OCI-M2 (cell line): Measurements from ENCODE around the gene PAX5.

Experiments
- DNase-seq: peaks from one replicate; lab custom pipeline; 2025; ENCODE audit not compliant: unreplicated experiment; lab: John Stamatoyannopoulos, UW

Gene PAX5

DNA sequence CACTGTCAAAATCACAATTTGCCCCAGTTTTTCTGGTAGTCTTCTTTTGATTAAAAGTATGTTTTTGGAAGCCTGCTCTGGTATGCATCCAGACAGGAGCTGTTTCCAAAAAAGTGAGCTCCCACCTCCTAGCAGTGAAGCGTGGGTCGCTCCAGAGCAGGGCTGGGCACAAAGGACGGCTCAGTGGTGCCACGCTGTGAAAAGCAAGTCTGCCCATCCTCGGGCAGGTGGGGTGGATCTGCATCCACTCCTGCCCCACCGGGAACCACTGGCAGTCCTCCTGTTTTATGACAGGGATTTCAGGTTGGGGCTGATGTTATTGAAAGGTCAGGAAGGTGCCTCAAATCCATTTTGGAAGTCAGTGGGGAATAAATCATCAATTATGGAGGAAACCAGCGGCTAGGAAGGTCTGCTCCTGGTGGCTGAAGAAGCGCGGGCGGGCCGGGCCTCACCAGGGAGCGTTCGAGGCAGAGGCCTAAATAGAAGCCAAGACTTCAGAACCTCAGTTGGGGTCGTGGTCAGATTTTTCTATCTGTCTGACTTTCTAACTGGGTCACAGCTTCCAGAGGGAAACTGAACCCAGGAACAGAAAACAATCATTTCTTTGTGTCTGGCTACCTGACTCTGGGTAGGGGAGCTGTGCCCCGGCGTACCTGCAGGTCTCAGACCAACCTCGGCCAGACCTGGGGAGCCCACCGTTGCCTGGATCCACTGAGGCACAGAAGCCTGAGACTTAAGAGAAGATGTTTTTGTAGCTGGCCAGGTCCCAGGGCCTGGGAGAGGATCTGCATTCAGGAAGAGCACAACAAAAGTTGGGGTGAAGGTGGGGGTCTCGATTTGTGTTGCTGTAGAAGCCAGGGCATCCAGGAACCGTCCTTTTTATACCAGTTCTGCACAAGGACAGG lies 168.1 kb downstream of the PAX5 start:
- DNase-seq, result no peak

DNA sequence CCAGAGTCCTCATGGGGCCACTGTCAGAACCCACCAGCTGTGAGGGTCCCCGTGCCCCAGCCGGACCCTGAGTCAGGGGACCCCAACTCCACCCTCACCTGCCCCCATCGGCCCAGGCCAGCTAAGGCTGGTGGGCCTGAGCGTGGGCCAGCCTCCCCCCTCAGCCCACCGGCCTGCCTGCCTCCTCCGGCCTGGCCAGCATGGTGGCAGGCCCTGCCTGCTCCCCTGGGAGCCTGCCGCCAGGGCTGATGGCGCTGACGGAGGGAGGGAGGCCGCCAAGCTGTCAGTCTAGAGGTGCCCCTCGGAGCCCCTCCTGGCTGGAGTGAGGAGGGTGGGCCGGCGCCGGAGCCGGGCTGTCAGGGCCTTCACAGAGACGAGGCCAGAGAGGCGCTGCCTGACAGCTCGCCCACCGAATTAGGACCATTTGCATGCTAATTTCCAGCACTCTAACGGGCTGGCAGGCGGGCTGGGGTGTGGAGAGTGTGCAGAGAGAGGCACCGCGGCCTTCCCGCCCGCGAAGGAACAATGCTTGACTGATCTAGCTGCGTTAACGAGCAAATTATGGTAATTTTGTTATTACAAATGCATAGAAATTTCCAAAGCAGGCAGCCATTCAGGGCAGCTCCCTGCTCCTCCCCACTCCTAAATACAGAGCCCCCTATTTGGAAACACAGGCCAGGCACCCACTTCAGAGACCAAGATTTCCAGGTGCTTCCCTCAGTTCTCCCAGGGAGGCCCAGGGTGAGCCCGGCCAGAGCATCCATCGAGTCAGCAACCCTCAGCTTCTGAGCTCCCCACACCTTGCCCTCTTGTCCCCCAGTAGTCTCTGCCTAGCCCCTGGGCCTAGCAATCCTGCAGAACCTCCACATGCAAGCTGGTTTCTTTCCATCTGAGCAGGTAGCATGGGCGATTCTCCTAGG lies 169.3 kb downstream of the PAX5 start:
- DNase-seq, result no peak

DNA sequence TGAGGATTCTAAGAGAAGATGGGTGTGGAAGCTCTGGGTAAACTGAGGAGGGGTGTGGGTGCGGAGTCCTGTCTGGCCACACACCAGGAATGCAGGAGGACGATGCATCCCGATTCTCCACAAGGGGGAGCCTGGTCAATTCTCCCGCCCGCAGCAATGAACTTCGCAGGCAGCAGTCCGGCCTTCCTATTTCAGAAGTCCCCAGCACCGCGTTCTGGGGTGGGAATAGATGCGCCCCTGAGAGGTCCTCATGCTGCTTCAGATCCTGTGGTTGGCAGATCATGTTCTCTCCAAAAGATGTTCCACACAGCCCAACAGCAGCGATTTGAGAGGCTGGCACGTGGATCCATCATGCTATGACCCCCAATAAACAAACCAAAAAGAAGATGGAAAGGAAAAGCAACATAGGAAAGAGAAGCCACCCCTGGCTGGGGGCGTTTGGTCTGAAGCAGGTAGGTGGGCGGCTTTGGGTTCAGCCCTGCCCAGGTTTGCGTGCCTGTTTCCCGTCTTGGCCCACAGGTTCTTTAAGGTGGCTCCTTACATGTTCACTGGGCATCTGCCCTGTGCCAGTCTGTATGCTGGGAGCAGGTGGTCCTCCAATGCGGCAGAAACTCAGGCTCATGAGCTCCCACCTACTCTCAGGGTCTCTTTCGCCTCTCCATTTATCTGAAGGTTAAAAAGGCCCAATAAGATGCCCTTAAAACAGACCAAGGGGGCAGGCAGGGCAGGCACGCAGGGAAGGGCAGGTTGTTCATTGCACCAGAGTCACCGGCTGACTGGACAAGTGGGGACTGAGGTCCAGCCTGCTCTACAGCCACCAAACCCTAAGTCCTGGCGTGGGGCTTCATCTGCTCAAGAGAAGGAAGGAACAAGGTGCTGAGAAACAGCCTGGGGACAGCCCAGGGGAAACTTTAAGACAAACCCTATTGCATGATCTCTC lies 171.6 kb downstream of the PAX5 start:
- no peak for DNase-seq

GRCh38 chr9:36861528-36862205 lies 172.4 kb downstream of the PAX5 start:
- DNase-seq, result no peak

DNA sequence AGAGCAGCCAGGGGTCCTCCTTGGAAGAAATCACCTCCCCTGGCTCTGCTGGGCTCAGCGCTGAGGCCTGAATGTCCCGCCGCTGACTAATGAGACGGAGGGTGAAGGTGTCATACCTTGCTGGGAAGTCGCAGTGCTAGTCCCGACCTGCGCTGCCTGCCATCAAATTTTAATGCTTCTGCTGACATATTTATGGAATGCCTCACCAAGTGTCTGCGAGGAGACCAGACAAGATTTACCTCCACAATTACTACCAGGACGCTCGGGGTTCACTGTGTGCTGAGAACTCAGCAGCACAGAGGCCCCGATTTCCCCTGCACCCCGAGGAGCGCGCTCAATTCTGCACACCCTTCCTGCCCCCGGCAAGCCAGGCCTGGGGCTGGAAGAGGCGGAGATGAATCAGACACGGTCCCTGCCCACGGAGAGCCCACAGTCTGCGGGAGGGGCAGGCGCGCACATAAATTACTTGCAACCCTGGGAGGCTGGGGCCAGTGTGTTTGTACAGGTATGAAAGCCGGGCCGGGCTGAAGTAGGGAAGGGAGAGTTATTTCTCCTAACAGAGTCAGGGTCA lies 175.2 kb downstream of the PAX5 start:
- DNase-seq, result no peak

DNA sequence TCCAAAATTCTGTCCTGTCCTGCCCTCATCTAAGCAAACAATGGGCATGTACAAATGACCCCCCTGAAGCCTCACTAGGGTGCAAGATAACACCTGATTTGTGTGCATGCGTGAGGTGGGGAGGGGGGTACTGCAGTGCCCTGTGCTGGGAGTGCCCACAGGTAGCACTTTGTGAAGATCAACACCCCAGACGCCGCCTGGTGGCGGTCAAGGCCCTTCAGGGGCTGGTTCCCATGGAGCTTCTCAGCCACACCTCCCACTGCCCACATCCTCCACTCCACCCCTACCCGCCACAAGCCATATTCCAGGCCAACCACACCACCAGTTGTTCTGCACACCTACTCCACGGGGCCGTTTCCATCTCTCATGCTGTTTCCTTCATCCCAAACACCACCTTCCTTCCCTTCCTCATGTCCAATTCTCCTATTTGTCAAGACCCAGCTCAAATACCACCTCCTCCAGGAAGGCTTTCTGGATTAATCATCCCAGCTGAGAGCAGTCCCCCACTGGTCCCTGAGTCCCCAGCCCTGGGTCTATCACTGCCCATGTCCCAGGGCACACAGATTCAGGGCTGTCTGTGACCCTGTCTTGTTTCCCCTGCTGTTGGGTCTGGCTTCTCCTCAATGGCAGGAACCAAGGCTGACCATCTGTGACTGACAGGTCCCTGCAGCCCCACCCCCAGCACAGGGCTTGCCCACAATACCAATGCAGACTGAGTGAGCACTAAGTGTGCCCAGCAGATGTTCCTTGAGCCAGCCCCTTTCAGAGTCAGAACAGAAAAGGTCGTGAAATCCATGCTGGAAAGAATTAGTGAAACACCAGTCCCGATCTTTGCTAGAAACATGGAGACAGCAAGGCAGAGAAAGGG lies 178.4 kb downstream of the PAX5 start:
- DNase-seq, result no peak

DNA sequence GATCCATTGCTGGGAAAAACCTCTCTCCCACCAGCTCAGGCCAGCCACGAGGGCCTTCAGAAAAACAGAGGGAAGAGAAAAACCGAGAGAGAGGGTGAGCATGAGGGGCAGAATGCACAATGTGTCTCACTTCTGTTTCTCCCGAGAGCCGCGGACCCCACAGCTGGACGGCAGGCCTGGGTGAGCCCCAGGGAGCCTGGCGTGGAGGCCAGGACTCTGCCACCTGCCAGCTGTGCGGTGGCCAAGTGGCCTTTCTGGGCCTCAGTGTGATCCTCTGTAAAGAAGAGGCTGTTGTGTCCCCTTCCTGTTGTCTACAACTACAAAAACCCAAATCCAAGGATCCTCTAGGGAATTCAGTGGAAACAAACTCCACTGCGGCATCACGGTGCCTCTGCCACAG lies 179.3 kb downstream of the PAX5 start:
- no peak for DNase-seq

DNA sequence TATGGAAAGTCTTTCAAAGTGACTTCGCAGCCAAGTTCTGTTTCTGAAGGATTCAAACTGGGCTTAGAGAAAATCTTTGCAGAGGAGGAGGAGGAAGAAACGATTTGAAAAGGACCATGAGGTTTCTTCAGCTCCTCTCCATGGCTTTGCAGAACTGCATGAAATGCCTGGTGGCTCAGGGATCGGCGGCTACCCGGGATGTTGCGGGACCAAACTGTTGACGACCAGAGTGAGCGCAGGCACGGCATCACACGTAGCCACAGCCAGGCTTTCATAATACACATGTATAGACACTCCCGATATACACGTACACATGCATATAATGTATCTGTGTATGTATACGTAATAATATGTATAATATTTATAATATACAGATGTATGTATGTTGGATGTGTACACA lies 180.0 kb downstream of the PAX5 start:
- no peak for DNase-seq

DNA sequence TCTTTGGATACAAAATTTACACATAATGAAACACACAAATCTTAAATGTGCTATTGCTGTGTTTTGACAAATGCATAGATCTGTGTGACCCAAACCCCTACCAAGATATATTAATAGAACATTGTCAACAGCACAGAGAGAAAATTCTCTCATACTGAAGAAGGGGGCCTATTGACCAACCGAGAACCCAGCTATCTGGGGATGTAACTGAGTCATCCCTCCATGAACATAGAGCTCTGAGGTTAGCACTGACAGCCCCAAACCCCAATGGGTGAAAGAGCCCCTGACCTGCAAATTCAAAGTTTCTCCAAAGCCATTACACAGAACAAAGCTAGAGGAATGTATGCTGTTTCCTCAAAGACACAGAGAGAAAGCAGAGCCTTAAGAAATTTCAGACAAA lies 180.8 kb downstream of the PAX5 start:
- DNase-seq, result no peak

GRCh38 chr9:36849943-36850342 lies 184.1 kb downstream of the PAX5 start:
- no peak for DNase-seq

GRCh38 chr9:36848946-36849345 lies 185.1 kb downstream of the PAX5 start:
- DNase-seq, result no peak

GRCh38 chr9:36847781-36848673 lies 186.0 kb downstream of the PAX5 start:
- DNase-seq, result no peak

DNA sequence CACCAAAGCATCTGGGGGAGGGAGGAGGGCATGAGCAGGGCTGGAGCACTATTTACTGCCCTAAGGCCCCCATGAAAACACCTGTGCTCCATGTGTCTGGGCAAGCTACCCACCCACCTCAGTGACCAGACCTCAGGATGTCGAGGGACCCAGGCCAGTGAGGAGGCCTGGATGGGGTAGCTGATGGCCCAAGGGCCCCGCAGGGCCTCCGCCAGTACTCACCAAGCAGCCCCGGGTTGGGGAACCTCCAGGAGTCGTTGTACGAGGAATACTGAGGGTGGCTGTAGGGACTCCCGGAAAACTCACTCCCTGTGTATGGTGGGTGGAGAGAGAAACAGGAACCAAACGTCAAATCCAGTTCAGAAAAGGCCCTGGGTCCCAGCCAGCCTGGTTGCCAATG lies 187.4 kb downstream of the PAX5 start:
- DNase-seq, result no peak

DNA sequence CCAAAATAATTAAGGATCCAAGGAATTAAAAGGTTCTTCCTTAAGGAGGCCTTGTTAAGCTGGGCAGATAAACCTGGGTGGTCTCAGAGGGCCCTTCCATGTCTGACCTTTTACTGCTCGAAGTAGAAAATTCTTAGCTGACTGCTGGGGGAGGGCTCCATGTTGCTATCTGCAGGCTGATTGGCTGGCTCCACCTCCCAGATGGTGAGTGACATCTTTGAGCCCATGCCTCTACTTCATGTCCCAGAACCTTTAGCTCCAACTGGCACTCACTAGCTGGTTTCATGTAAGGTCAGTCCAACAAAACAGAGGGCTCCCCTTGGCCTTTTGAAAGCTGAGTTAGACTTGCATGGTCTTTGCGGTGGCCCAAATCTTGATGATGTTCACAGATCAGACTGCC lies 188.2 kb downstream of the PAX5 start:
- DNase-seq, result no peak

- no peak for DNase-seq
These were observed 189.1 kb downstream of the PAX5 start for GRCh38 chr9:36844961-36845360.

DNA sequence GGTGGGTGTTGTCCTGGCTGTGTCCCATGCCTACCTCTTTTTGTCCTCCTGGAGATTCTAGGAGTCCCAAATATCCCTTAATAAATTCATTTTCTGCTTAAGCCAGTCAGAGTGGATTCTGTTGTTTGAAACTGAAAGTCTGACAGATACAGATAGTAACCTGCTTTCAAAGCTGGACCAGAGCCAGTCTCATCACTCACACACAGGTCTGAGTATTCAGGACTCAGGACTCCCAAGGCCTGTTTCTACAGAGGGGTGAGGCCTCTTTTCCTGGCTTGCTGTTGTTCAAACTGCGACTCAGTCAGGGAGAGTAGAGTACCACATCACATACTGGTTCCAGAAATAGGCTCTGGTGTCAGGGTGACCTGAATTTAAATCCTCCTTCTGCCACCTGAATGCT lies 190.1 kb downstream of the PAX5 start:
- DNase-seq, result no peak

- DNase-seq, result no peak
These were observed 191.2 kb downstream of the PAX5 start for GRCh38 chr9:36842560-36843530.
